Stomach (tissue), 9 donors: ENCODE data around the gene DIAPH2. TPM values are rescaled to one million over a fixed set of nuclear protein-coding genes. Genes with fewer than 3 reads are reported as not detected.

Experiments
- DNase-seq, 2 donors: peaks; one replicate each; pipeline versions ENCODE4 v3.0.0 to v3.0.0-alpha.2; 2013 to 2019
- H3K27ac ChIP-seq, 5 donors: fragments of 200-600 bp in 4 of 5; sonication (generic) in 4 of 5; one replicate each; pipeline ENCODE4 v1.5.1; 2013 to 2019; ENCODE audit warnings: mild to moderate bottlenecking in 1 of 5, moderate library complexity in 1 of 5
- H3K27me3 ChIP-seq, 3 donors: fragments of 200-600 bp; sonication (generic); one replicate each; pipeline ENCODE4 v1.5.1; 2017 to 2019; ENCODE audit warnings: mixed run types in 1 of 3
- H3K36me3 ChIP-seq, 4 donors: fragments of 200-600 bp; sonication (generic); 1 replicate in 3 of 4; 2 replicates in 1 of 4; pipeline ENCODE4 v1.5.1; 2016 to 2019
- H3K4me1 ChIP-seq, 4 donors: fragments of 200-600 bp; sonication (generic); one replicate each; pipeline ENCODE4 v1.5.1; 2016 to 2019
- H3K4me3 ChIP-seq, 4 donors: fragments of 200-600 bp; sonication (generic) in 3 of 4; one replicate each; pipeline ENCODE4 v1.5.1; 2016 to 2019; ENCODE audit warnings: mild to moderate bottlenecking in 1 of 4
- H3K9me3 ChIP-seq, 4 donors: fragments of 200-600 bp; sonication (generic); one replicate each; pipeline ENCODE4 v1.5.1; 2016 to 2019
- CTCF ChIP-seq, 7 experiments: fragments of 450-650 bp in 4 of 7; fragments of 200-600 bp in 3 of 7; sonication (generic) in 3 of 7; IDR thresholded peaks; one replicate each; pipeline ENCODE4 v1.5.1; 2016 to 2019; ENCODE audit warnings: antibody characterized with exemption in 7 of 7, control low read depth in 2 of 7, mild to moderate bottlenecking in 1 of 7
- EP300 ChIP-seq: sonication (generic); formaldehyde crosslinking; IDR thresholded peaks from one replicate; pipeline ENCODE4 v1.6.1; 2017; ENCODE audit warnings: antibody characterized with exemption
- POLR2A ChIP-seq, 4 donors: fragments of 450-650 bp; IDR thresholded peaks; one replicate each; pipeline ENCODE4 v1.6.1; 2016; ENCODE audit warnings: antibody characterized with exemption in 4 of 4, control low read depth in 2 of 4, mild to moderate bottlenecking in 1 of 4, moderate library complexity in 1 of 4
- POLR2AphosphoS5 ChIP-seq, 3 donors: sonication (generic); formaldehyde crosslinking; IDR thresholded peaks; one replicate each; pipeline ENCODE4 v1.6.1; 2016; ENCODE audit warnings: antibody characterized with exemption in 3 of 3
- WGBS, 5 donors: extraction: QIAGEN DNeasy Blood & Tissue Kit in 3 of 5; methylation state at CpG; one replicate each; pipeline versions ENCODE4 v1.1.5 to v1.1.7; 2013 to 2018; 5-methylcytosine and 5-hydroxymethylcytosine counted together
- intact Hi-C: fragments of 100-400 bp; cut with DNase I; formaldehyde crosslinking; loops from one replicate; pipeline ENCODE4 v1.15.1; 2023; ENCODE audit warnings: low total_unique reads
- polyA plus RNA-seq, 3 donors: library from polyadenylated mRNA; stranded (reverse); fragments of 200-250 nt; gene quantifications; one replicate each; pipeline ENCODE4 v1.2.3, GENCODE V29; 2013
- total RNA-seq, 5 donors: library from RNA; depleted of rRNA; stranded (reverse); fragments of >200 nt; gene quantifications; one replicate each; pipeline versions ENCODE4 v1.1.0 to v1.2.3, GENCODE V29; 2014 to 2016
- donor health status: healthy with polysubstance abuse.
- donor health status: Bipolar disorder and iron deficiency.
- donor health status: healthy.

Gene DIAPH2
- total and polyA plus RNA-seq, 8 donors, result 5.2 to 52.5 (median 27.3) TPM

DNA sequence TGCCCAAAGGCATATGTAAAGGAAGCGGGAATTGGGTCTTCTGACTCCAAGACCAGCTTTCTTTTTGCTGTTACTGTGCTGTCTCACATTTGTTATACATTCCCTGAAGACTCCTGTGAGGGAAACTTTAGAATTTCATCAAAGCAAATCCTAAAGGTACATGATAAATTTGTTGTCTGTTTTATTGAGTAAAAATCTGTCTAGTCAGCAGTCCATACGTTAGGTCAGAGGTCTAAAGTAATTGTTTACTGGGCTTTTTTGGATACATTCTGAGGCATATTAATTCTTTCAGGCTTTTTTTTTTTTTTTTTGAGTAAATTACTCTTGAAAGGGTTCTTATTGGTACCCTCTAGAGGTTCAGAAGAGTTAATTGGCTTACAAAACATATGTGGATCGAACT lies 546.3 kb downstream of the DIAPH2 start:
- intact Hi-C loops, result no loop called here
- no peak for DNase-seq
- TF ChIP-seq POLR2AphosphoS5 (IDR thresholded peaks at IDR 0.05) (no peak), EP300 (no peak), CTCF (IDR thresholded peaks at IDR 0.05) (no peak), POLR2A (IDR thresholded peaks at IDR 0.05) (no peak)
- Histone ChIP-seq H3K27ac (no peak overlapping the region), H3K9me3 (no peaks in the 10 kb centered on the region), H3K4me1 (no peaks in the 10 kb centered on the region), H3K27me3 (no peaks in the 10 kb centered on the region), H3K36me3 (no peaks in the 10 kb centered on the region), H3K4me3 (no peak overlapping the region)
- 81 to 98% (median 91%) methylated on average over 3 of the region's 3 CpGs for WGBS, 5 donors

DNA sequence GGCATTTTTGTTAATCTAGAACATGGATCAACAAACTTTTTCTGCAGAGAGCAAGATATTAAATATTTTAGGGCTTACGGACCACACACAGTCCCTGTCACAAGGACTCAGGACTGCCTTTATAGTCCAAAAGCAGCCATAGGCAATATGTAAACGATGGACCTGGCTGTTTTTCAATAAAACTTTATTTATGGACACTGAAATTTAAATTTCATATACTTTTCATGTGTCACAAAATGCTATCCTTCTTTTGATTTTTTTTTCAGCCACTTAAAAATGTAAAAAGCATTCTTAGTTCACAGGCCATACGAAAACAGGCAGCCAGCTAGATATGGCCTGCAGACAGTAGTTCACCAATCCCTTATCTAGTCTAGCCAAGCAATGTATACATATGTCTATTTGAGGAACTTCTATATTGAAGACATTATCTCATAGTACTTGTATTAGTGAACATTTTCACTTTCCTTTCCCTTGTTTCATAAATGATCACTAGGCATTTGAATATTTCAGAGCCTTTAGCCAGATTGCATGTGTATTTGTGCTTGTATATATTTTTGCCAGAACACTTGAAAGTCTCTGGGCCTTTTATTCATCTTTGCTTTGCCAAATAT lies 549.9 kb downstream of the DIAPH2 start:
- H3K27ac ChIP-seq, result no peak overlapping the region
- no peak for DNase-seq
- no peaks in the 10 kb centered on the region for H3K4me1 ChIP-seq
- no peak for TF ChIP-seq CTCF (IDR thresholded peaks at IDR 0.05)
- TF ChIP-seq POLR2AphosphoS5 (IDR thresholded peaks at IDR 0.05), result no peak
- TF ChIP-seq POLR2A (IDR thresholded peaks at IDR 0.05), result no peak
- no peak for TF ChIP-seq EP300
- H3K4me3 ChIP-seq, result no peak overlapping the region
- H3K36me3 ChIP-seq, result no peaks in the 10 kb centered on the region
- intact Hi-C loops, result no loop called here
- no peaks in the 10 kb centered on the region for H3K27me3 ChIP-seq
- WGBS, 5 donors, result 85 to 100% (median 91%) methylated on average over 3 of the region's 3 CpGs
- no peaks in the 10 kb centered on the region for H3K9me3 ChIP-seq

DNA sequence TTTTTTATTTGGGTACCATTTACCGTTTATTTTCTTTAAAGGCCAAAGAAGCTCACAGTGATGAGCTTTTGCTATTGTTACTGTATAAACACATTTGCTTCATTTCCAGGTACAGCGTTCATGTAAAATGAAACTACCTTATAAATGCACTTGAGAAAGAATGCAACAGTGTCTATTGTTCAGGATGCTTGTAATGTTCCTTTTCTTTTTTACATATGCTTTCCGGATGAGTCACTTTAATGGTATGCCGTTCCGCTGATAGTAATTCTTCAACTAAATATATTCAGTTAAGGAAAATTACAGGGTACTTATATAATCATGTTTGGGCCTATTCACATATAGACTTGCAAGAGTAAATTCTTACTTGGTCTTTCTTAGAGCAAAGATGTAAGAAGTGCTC lies 554.0 kb downstream of the DIAPH2 start:
- TF ChIP-seq CTCF (IDR thresholded peaks at IDR 0.05) (no peak), POLR2AphosphoS5 (IDR thresholded peaks at IDR 0.05) (no peak), POLR2A (IDR thresholded peaks at IDR 0.05) (no peak), EP300 (no peak)
- intact Hi-C loops, result no loop called here
- 80 to 94% (median 87%) methylated on average over 5 of the region's 5 CpGs for WGBS, 5 donors
- Histone ChIP-seq H3K9me3 (no peaks in the 10 kb centered on the region), H3K4me1 (no peaks in the 10 kb centered on the region), H3K36me3 (no peaks in the 10 kb centered on the region), H3K4me3 (no peak overlapping the region), H3K27ac (no peak overlapping the region), H3K27me3 (no peaks in the 10 kb centered on the region)
- DNase-seq, result no peak

GRCh38 chrX:97252111-97252510 lies 567.5 kb downstream of the DIAPH2 start:
- no peak for DNase-seq
- TF ChIP-seq POLR2AphosphoS5 (IDR thresholded peaks at IDR 0.05), result no peak
- TF ChIP-seq CTCF (IDR thresholded peaks at IDR 0.05), result no peak
- no peak for TF ChIP-seq EP300
- TF ChIP-seq POLR2A (IDR thresholded peaks at IDR 0.05), result no peak
- H3K4me1 ChIP-seq, result no peaks in the 10 kb centered on the region
- H3K4me3 ChIP-seq, result no peak overlapping the region
- 43 to 74% (median 65%) methylated on average over 3 of the region's 3 CpGs for WGBS, 5 donors
- no peak overlapping the region for H3K27ac ChIP-seq
- no peaks in the 10 kb centered on the region for H3K9me3 ChIP-seq
- intact Hi-C loops, result no loop called here
- H3K27me3 ChIP-seq, result no peaks in the 10 kb centered on the region
- no peaks in the 10 kb centered on the region for H3K36me3 ChIP-seq
